Thoracic aorta (tissue), 2 donors: ENCODE results near the gene FOLR1. TPM values are rescaled to one million over a fixed set of nuclear protein-coding genes. Genes with fewer than 3 reads are reported as not detected.
A peak's percentile ranks its signal among the peaks of the same experiment; 100 is the strongest.

Source experiments
- ATAC-seq: fragments of 150-250 bp; one replicate; pipeline ENCODE4 v1.8.0; 2017; ENCODE audit warnings: low read depth; ENCODE audit not compliant: insufficient number of reproducible peaks, low FRiP score
- DNase-seq: peaks from one replicate; pipeline ENCODE4 v3.0.0-alpha.2; 2020; ENCODE audit warnings: low spot score
- H3K27ac ChIP-seq, 2 donors: fragments of 200-600 bp; sonication (generic); 1 replicate in 1 of 2; 2 replicates in 1 of 2; pipeline ENCODE4 v1.5.1; 2016; ENCODE audit warnings: mild to moderate bottlenecking in 2 of 2, moderate library complexity in 2 of 2
- H3K27me3 ChIP-seq: fragments of 200-600 bp; sonication (generic); replicated peaks from 2 replicates; pipeline ENCODE4 v1.6.0; 2016; ENCODE audit warnings: mild to moderate bottlenecking; ENCODE audit not compliant: insufficient read depth
- H3K36me3 ChIP-seq: fragments of 200-600 bp; sonication (generic); one replicate; pipeline ENCODE4 v1.5.1; 2016
- H3K4me1 ChIP-seq, 2 donors: fragments of 200-600 bp; sonication (generic); 1 replicate in 1 of 2; 2 replicates in 1 of 2; pipeline versions ENCODE4 v1.5.1 to v1.6.0; 2016; ENCODE audit warnings: low read depth in 2 of 2, mild to moderate bottlenecking in 1 of 2; ENCODE audit not compliant: control insufficient read depth in 1 of 2
- H3K4me3 ChIP-seq: fragments of 200-600 bp; sonication (generic); 2 replicates; pipeline ENCODE4 v1.5.1; 2016; ENCODE audit warnings: mild to moderate bottlenecking
- H3K9me3 ChIP-seq: fragments of 200-600 bp; sonication (generic); 2 replicates; pipeline ENCODE4 v1.5.1; 2016
- CTCF ChIP-seq: fragments of 200-600 bp; sonication (generic); IDR thresholded peaks from one replicate; pipeline ENCODE4 v1.5.1; 2019; ENCODE audit warnings: antibody characterized with exemption
- total RNA-seq, 2 donors: library from RNA; depleted of rRNA; stranded (reverse); fragments of >200 nt; gene quantifications; one replicate each; pipeline versions ENCODE4 v1.1.0 to v1.2.3, GENCODE V29; 2016

The FOLR1 gene
- total RNA-seq, 2 donors from 2014 or later = not detected

- ATAC-seq (no peak), DNase-seq (no peak)
- Histone ChIP-seq H3K36me3 (no peaks in the 10 kb centered on the region), H3K27me3 (peaks cover 11% of the 10 kb centered on the region), H3K4me3 (peak overlapping the region; percentile 35), H3K9me3 (no peaks in the 10 kb centered on the region), H3K4me1 (peaks cover 17 to 38% of the 10 kb centered on the region in 2 donors), H3K27ac (no peak overlapping the region)
- no peak for TF ChIP-seq CTCF
Measured at GRCh38 chr11:72243173-72244059, 51.5 kb downstream of the FOLR1 start.

- ATAC-seq = no peak
- Histone ChIP-seq H3K4me1 (peaks cover 17 to 34% of the 10 kb centered on the region in 2 donors), H3K36me3 (no peaks in the 10 kb centered on the region), H3K4me3 (peak within 1 kb of the TSS; percentile 35), H3K9me3 (no peaks in the 10 kb centered on the region), H3K27me3 (peaks cover 11% of the 10 kb centered on the region), H3K27ac (no peak within 1 kb of the TSS)
- no peak for TF ChIP-seq CTCF
- no peak for DNase-seq
Measured at GRCh38 chr11:72244060-72244360, 52.1 kb downstream of the FOLR1 start, which contains the start of gene PHOX2A. Gene PHOX2A (minus strand): TSS chr11:72244176. CDS start chr11:72244004, 172 bp downstream.

GRCh38 chr11:72244361-72245262 is 52.7 kb downstream of the FOLR1 start:
- DNase-seq = no peak
- no peaks in the 10 kb centered on the region for H3K36me3 ChIP-seq
- H3K4me1 ChIP-seq = peaks cover 12 to 28% of the 10 kb centered on the region in 2 donors
- H3K4me3 ChIP-seq = peak overlapping the region; percentile 35
- no peak for ATAC-seq
- peaks cover 11% of the 10 kb centered on the region for H3K27me3 ChIP-seq
- no peak overlapping the region for H3K27ac ChIP-seq
- TF ChIP-seq CTCF = no peak
- no peaks in the 10 kb centered on the region for H3K9me3 ChIP-seq

- H3K36me3 ChIP-seq = no peaks in the 10 kb centered on the region
- TF ChIP-seq CTCF = no peak
- no peak overlapping the region for H3K4me3 ChIP-seq
- peak overlapping the region in 1 of 2 donors; percentile 3 for H3K27ac ChIP-seq
- no peaks in the 10 kb centered on the region for H3K9me3 ChIP-seq
- ATAC-seq (no peak), DNase-seq (no peak)
- peaks cover 8 to 23% of the 10 kb centered on the region in 2 donors for H3K4me1 ChIP-seq
- peaks cover 11% of the 10 kb centered on the region for H3K27me3 ChIP-seq
Measured at GRCh38 chr11:72245263-72245816, 53.4 kb downstream of the FOLR1 start.

Other genes with a start within 250 kb of the FOLR1 start
- gene IL18BP, start 193.2 kb upstream of the FOLR1 start, total RNA-seq = 10 to 100 TPM; 20.2 to 32.2 TPM
- gene NUMA1, start 111.6 kb upstream of the FOLR1 start, total RNA-seq = 100 to 1,000 TPM; 282 to 286 TPM
- gene LRRC51, start 111.3 kb upstream of the FOLR1 start, total RNA-seq = 10 to 100 TPM in 1 of 2 donors, 1 to 10 TPM in 1; 6.1 to 24.0 TPM
- 10 to 100 TPM; 68.1 to 94.4 TPM for gene LAMTOR1, start 88.8 kb upstream of the FOLR1 start, total RNA-seq
- not detected for gene TOMT, start 86.2 kb upstream of the FOLR1 start, total RNA-seq
- gene ANAPC15, start 79.4 kb upstream of the FOLR1 start, total RNA-seq = 10 to 100 TPM in 1 of 2 donors, 1 to 10 TPM in 1; 9.8 to 24.2 TPM
- not detected for gene FOLR3, start 56.4 kb upstream of the FOLR1 start, total RNA-seq
- 100 to 1,000 TPM in 1 of 2 donors, 10 to 100 TPM in 1; 51.4 to 118 TPM for gene FOLR2, start 24.7 kb downstream of the FOLR1 start, total RNA-seq
- 100 to 1,000 TPM; 108 to 113 TPM for gene INPPL1, start 32.6 kb downstream of the FOLR1 start, total RNA-seq
- not detected for gene PHOX2A, start 52.0 kb downstream of the FOLR1 start, total RNA-seq
- gene CLPB, start 242.4 kb downstream of the FOLR1 start, total RNA-seq = 10 to 100 TPM; 18.6 to 22.3 TPM